VCaP (cell line): ENCODE results near the gene GFRA4.

Experiments
- H3K27ac ChIP-seq: fragments of 450-650 bp; 2 replicates; pipeline ENCODE4 v1.5.1; 2017
- TF ChIP-seq, protein P1 (sequence below): fragments of 450-650 bp; conservative IDR thresholded peaks from 2 replicates; pipeline ENCODE4 v1.5.1; 2017; ENCODE audit warnings: mild to moderate bottlenecking, moderate library complexity

GFRA4 gene

DNA sequence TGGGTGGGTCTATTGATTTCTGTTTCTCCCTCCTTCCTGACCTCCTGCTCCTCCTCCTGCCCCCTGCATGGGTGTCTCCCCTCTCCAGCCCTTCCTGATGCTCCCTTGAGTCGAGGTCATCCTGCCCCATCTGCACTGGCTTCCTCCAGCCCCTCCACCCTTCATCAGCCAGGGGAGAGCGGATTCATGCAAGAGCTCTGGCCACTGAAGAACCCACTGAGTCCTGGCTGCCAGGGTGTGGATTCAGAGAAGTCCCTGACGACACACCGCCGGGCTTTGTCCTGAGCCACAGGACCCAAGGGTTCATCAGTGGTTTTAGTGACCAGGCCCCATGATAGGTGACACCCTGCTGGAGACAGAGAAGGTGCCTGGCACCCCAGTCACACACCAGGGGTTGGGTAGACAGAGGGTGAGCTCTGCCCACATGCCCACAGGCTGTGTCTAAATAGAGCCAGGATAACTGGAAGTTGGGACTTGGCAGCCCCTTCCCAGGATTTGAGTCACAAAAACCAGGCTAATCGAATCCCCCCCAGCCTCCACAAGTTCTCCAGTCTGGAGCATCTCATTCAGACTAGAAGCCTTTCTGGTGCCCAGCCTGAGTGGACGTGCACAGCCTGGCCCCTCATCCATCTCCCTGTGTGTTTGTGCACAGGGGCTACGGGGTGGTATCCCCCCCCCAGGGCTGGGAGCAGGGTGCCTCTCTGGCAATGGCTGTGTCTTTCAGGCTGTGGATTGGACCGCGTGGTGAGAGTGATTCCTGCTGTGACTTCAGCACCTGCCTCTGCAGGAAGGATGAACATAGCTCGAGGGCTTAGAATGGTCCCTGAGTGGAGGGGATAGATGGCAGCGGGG is 1.2 kb downstream of the GFRA4 start:
- TF ChIP-seq, protein P1, sequence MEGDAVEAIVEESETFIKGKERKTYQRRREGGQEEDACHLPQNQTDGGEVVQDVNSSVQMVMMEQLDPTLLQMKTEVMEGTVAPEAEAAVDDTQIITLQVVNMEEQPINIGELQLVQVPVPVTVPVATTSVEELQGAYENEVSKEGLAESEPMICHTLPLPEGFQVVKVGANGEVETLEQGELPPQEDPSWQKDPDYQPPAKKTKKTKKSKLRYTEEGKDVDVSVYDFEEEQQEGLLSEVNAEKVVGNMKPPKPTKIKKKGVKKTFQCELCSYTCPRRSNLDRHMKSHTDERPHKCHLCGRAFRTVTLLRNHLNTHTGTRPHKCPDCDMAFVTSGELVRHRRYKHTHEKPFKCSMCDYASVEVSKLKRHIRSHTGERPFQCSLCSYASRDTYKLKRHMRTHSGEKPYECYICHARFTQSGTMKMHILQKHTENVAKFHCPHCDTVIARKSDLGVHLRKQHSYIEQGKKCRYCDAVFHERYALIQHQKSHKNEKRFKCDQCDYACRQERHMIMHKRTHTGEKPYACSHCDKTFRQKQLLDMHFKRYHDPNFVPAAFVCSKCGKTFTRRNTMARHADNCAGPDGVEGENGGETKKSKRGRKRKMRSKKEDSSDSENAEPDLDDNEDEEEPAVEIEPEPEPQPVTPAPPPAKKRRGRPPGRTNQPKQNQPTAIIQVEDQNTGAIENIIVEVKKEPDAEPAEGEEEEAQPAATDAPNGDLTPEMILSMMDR, result no peak
- no peak overlapping the region for H3K27ac ChIP-seq

DNA sequence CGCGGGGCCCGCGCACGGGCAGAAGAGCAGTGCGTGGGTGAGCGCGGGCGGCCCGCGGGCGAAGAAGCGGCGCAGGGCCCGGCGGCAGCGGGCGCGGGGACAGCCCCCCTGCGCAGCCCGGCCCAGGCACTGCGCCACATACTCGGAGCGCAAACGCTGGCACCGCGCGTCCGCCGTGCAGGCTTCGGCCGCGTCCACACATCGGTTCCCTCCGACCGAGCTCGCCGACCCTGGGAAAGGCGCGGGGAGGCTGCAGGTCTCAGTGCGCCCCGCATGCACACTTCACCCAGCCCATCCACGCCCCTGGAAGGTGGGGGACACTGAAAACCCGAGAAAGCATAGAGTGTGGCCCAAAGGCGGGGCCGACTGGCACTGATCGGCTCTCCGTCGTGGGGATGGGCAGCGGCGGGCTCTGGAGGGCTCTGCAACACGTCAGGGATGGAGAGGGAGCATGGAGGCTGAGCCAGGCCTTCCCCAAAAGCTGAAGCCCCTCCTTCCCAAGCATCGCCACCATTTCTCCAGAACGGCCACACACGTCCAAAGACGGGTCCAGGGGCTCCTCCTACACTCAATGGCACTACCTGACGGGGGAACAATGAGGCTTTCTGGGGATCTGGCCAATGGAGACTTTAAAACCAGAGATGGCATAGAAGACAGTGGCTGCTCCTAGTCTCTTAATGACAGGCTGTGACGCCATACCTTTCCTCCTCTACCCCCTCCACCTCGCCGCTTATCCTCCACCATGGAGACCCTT is 2.0 kb downstream of the GFRA4 start:
- no peak overlapping the region for H3K27ac ChIP-seq
- TF ChIP-seq, protein P1, result no peak

DNA sequence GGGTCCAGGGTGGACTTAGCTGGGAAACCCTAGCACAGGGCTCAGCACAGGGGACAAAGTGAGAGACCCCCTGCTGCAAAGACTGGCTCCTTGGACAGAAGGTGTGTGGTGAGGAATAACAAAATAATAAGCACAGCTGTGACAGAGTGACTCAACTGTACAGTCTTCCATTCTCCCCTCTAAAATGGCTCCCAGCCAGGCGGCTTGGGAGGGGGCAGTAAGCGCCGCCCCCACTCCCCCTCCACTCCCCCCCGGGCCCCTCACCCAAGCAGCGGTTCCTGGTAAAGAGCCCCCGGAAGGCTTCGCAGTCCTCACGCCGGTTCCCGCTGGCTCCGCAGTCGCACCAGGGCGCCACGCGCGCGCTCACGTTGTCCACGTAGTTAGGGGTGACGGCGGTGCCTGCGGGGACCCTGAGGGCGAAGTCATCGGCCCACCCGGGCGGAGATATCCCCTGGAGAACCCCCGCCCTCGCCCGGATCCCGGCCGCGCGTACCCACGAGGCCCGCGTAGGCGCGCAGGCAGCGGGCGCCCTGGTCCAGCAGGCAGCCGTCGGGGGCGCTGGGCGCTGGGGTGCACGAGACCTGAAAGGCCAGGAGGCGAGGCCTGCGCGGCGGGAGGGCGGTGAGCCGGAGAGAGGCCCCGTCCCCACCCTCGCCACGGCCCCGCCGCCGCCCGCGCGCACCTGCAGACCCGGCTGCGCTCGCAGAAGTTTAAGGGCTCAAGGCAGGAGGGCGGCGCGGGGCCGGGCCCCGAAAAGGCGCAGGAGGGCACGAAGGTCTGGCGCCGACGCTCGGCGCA is 2.7 kb downstream of the GFRA4 start:
- H3K27ac ChIP-seq, result no peak overlapping the region
- TF ChIP-seq, protein P1, result no peak

DNA sequence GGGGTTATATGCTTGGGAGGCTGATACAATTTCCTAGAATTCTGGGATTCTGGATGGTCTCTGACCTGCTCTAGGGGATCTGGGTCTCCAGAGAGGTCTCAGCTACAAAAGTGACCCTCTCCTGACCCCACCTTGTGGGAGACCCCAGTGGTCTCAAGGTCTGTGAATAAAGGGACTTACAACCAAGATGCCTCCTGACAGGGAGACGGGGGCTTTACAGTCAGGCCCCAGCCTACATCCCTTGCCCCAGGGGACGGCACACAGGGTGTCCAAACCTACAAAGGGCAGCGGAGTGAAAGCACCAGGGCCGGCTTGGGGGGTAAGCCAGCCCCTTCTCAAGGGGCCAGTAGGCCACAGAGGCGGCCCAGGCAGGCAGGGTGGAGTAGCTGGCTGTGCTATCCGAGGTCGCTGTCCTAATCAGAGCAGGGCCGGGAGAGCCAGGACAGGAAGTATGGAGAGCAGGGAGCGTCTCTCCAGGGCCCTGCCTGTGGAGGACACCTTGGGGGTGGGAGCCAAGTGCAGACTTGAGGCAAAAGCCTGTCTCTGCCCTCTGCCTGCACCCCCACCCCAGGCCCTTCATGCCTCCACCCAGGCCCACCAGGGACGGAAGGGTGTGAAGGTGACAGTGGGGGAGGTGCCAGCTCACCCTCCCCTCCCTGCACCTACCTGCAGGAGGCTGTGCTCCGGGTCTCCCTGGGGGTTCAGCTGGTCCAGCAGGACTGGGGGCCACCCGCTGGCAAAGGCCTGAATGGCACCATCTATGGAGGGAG is 3.5 kb downstream of the GFRA4 start:
- H3K27ac ChIP-seq, result no peak overlapping the region
- TF ChIP-seq, protein P1, result no peak

DNA sequence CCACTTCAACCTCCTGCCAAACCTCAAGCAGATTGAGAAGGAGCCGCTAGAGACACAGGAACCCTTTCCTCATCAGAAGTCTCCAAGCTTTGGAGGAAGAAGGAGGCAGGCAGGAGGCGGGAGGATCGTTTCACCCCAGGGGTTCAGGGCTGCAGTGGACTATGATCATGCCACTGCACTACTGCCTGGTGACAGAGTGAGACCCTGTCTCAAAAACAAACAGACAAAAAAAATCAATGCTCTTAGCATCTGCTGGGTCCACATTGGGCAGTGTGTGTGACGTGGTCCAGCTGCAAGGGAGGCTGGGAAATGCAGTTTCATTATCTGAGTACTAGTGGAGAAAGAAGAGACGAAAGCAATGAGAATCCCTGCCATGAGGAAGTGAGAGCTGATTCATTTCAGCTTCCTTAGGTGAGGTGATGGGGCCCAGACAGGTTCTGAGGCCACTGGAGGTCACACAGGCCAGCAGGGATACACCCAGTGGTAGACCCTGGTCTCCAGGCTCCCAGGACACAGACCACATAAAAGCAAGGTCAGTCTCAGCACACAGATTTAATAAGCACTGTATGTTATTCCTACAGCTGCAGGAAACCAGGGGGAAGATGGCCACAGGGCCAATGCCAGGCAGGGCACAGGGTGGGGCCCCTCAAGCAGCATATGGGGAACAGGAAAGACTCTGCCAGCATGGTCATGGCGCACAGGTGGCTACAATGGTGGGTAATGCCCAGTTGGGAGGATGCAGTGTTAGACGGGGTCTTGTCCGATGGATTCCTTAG is 4.3 kb downstream of the GFRA4 start:
- TF ChIP-seq, protein P1, result no peak
- H3K27ac ChIP-seq, result no peak overlapping the region

DNA sequence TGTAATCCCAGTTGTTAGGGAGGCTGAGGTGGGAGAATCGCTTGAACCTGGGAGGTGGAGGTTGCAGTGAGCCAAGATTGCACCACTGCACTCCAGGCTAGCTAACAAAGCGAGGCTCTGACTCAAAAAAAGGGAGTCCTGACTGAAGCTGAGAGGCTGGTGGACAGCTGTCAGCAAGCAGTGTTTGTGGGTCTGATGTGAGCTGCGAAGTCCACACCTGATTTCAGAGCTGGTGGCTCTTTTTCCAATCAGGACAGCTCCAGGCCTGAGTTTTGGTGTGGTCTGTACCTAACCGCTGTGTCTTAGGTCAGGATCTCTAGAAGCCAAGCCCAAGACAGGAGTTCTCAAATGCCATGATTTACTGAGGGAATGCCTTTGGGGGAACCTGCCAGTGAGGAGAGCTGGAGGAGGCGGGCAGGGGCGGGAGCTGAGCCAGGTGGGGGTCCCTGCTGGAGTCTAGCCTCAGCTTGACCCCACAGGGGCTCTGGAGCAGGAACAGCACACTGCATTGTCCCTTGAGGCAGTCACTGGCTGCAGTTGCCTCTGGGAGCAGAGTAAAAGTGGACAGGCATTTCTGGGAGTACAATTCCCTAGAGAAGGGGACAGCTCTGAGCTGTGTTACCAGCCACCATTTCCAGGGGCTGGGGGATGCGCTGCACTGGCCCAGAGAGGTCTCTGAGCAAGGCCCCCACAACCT is 5.0 kb downstream of the GFRA4 start:
- no peak overlapping the region for H3K27ac ChIP-seq
- TF ChIP-seq, protein P1, result no peak
